Stimulated activated CD8-positive, alpha-beta memory T cell treated with anti-CD3 and anti-CD28 coated beads, Interleukin-7, amount 100 ng/mL, for 48 hours (primary cell): ENCODE data around the gene KCNQ1.

Experiments used
- DNase-seq, 2 donors: peaks; one replicate each; pipeline ENCODE4 v3.0.0-alpha.2; 2020; ENCODE audit warnings: low read depth in 1 of 2; ENCODE audit errors: extremely low read depth in 1 of 2

KCNQ1 gene

GRCh38 chr11:2673871-2674471 lies 229.2 kb downstream of the KCNQ1 start:
- no peak for DNase-seq

DNA sequence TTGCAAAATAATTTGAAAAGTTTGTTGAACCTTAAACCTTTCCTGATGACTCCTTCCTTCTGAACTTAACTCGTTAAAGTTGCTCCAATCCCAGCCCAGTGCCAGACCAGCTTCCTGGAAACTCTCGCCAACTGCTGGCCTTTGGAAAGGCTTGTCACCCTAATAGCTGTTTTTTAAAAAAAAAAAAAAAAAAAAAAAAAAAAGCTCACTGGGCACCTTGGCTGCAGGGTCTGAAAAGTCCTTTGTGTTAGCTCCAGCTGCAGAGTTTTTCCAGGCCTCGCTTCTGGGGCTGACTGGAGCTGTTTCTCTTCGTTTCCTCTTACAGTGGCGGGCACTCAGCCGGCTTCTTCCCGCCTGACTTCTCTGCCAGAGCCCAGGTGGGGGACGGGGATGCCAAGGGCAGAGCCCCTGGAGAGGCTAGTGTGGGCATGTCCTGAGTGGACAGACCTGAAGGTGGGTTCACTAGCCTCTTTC lies 229.9 kb downstream of the KCNQ1 start:
- no peak for DNase-seq

DNA sequence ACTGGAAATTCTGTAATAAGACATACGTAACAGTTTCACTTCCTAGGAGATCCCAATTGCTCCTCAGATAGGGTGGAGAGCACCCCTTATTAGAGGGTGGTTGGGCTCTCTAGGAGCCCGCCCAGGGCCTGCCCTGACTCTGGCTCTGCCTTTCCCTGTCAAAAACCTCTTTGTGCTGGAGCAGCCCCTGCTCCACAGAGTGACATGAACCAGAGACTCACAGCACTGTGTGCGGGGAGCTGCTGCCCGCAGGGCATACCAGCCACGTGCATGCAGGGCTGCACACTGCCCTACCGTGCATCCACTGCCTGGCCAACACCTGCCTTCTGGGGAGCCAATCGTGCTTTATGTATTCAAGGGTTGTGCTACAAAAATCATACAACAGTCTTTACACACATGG lies 230.7 kb downstream of the KCNQ1 start:
- DNase-seq, result no peak

- DNase-seq, result no peak
Measured at GRCh38 chr11:2677127-2677526, 232.3 kb downstream of the KCNQ1 start.

DNA sequence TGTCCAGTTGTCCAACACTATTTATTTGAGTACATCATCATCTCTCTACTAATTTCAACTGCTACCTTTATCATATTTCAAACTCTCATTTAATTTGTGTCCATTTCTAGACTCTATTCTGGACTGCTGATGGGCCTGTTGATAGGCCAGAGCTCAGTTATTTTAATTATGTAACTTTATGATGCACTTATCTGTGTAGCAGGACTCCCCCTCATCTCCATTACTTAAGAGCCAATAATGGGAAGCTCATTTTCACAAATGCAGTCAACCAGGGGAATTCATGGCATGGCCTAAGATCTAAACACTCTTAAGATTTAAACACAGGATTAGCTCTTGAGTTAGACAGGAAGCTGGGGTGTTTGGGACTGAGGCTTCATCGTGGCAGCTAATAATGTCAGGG lies 233.6 kb downstream of the KCNQ1 start:
- DNase-seq, result no peak

DNA sequence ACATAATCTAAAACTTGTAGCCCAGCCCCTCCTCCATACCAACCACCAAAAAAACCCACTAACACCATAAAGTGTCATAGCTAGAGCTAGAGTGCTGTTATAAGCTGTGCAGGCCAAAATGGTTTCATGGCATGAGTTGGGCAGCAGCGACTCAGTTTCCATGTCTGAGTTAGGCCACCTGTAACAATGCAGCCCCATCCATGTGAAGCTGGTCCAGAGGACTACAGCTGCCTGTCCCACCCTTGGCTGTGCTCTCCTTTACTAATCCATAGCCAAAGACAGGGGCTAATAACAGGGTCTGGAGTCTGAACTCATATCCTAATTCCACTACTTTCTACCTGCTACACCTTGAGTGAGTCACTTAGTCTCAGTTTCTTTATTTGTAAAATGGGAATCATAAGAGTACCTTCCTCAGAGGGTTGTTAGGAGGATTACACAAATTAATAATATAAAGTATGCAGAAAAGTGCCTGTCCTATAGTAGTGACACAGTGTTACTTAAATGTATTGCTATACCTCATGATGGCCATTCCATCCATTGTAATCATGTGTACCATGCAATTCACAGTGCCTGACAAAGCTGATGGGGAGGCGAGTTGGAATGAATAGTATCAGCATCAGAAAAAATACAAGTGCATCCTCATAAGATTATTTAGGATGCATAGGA lies 234.3 kb downstream of the KCNQ1 start:
- DNase-seq, result no peak

GRCh38 chr11:2681408-2682145 lies 236.8 kb downstream of the KCNQ1 start:
- no peak for DNase-seq

DNA sequence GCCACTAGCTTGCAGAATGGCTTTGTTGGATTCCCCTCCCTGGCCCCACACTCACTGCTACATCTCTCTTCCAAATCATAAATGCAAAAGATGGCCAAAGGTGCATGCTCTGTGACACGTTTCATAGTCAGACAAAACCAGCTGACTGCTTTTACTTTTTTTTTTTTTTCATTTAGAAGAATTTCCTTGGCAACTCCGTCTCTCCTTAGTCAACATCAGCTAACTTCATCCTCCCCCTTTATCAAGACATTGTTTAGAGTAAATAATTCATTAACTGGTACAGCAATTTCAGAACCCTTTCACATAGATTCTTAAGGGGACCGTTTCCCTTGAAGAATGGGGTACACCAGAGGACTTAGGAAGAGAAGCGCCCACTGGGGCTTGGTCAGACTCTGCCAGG lies 239.0 kb downstream of the KCNQ1 start:
- no peak for DNase-seq

DNA sequence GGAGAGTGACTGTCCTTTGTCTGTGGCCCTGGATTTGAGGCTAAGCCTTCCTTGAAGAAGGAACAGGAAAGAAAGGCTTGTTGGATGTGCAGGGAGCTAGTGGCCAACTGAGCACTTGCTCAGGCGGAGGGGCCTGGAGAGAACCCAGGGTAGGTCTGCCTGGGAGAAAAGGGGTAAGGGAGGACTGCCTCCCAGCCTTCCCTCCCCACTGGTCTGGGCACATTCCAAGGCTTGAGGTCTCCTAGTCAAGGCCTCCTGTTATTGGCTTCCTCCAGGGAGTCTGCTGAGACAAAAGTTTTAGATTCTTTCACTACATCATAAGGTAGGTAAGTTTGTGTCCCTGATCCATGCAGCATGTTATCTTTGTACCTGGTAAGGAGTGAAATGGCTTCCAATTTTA lies 239.8 kb downstream of the KCNQ1 start:
- DNase-seq, result no peak

DNA sequence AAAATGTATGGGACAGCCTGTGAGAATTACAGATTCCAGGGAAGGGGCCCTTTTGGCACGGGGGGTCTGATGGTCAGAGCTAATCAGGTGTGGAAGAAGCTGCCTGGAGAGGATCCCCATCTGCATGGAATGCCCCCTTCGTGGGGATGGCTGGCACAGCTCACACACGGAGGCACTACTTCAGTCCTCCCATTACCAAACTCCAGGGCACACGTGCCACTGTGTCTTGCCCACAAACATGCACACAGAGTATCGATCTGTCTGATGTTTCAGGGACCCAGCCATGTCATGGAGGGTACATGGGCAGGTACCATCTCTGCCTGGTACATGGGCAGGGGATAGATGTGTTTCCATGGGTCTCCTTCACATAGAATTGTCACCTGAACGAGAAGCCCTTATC lies 240.2 kb downstream of the KCNQ1 start:
- no peak for DNase-seq

GRCh38 chr11:2685566-2686359 lies 241.0 kb downstream of the KCNQ1 start:
- DNase-seq, result no peak

GRCh38 chr11:2686360-2687222 lies 241.8 kb downstream of the KCNQ1 start:
- no peak for DNase-seq

DNA sequence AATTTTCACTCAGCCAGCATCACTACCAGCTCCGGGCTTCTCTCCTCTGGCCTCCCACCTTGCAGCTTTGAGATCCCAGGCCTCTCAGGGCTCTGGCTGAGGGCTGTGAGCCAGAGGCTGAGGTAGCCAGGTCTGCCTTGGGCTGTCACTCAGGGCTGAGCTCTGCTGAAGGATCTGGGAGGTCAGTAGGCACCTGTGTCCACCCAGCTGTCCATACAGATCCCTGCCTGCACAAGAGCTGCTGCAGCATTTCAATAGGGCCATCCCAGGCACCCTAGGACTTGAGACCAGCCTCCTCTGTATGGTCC lies 242.4 kb downstream of the KCNQ1 start:
- no peak for DNase-seq

DNA sequence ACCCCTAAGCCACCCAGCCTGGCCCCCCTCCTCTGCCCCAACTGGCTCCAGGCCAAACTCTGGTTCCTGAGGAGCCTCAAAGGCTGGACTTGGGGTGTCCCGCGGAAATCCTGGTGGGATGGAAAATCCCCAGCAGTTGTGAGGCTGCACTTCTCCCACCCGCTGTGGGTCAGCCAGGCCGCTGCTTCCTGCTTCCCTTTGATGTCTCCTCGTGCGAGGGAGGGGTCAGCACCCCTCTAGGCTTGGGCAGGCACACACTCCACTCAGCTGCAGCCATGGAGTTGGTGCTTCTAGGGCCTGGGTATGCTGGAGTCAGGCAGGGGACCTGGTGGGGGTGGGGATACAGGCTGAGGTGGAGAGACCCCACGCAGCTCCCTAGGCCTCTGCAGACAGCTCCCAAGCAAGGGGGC lies 243.0 kb downstream of the KCNQ1 start:
- no peak for DNase-seq

GRCh38 chr11:2688381-2689231 lies 243.8 kb downstream of the KCNQ1 start:
- DNase-seq, result no peak

DNA sequence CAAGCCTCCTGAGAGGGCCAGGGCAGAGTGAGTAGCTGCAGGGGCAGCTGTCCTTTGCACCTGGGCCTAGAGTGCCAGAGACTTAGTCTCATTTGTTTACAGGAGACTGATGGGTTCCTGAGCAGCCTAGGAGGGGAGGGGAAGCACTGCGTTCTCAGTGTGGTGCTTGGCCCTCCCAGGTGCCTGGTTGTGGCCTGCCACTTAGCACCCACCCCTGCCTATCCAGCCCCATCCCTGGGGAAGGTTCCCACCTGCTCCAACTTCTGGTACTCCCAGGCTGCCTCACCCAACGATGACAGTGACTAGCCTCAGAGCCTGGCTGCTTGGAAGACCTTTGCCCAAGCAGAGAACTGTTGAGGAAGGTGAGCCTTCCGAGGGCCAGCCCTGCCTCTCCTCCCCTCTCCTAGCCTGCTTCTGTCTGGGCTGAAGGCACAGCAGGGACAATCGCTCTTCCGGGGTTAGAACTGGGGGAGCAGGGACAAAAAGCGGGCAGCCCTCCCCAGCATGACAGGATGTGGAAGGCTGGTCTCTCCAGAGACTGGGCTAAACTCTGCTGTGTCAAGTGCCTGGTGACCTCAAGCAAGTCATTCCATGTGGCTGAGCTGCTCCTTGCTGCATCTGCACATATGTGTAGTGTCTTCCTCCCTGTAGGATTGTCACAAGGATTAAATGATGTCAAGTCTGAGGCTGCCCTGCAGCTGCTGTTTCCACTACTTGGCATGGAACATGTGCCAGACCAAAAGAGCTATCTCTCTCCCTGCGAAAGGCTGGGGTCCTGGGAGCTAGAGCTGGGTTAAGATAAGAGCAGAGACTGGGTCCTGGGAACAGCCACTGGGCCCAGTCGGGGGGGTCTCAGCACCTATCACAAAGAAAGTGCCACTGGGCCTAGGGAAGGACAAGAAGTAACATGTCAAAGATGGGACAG lies 245.1 kb downstream of the KCNQ1 start:
- no peak for DNase-seq

- no peak for DNase-seq
Measured at GRCh38 chr11:2690596-2691354, 246.0 kb downstream of the KCNQ1 start.

DNA sequence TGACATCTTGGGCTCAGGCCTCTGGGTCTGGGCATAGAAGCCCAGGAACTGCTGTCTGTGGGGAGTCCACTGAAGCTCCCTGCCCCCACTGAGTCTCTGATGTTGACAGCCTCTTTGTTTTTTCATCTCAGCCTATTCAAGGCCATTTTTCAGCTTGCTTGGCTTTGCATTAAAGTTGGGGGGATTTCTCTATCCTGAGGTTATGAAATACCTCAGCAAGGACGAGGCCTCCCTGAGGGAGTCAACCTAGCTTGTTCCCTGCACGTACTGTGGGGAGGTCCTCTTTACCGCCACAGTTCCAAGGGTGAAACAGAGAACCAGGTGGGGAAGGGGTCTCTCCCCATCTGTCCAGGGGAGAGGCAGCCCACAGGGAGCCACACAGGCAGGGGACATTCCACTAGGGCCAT lies 246.6 kb downstream of the KCNQ1 start:
- no peak for DNase-seq
